ENCODE measurements around the gene SPDEF.

SPDEF gene

DNA sequence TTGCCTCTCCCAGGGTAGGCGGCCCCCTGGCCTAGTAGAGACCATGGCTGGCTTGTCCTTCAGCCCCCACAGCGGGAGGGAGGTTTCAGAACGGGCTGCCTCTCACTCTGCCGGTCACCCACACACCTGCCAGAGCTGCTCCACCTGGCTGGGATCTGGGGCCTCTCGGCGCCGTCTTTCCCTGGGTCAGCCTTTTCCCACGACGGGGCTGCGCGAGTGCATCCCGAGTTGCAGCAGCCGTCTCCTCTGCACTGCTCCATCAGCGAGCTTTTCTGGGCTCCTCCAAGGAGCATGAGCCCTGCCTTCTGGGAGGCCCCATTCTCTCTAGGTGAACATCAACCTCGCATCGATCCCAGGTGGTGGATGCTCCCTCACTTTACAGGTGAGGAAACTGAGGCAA, 15.9 kb upstream of the SPDEF start (continued):
- TF ChIP-seq ZNF600 (tag by site-specific recombination; IDR thresholded peaks at IDR 0.05) (no peak), EGR2 (tag by site-specific recombination; IDR thresholded peaks at IDR 0.05; ENCODE audit: low read depth) (no peak), OVOL3 (tag by site-specific recombination; IDR thresholded peaks at IDR 0.05) (no peak), ZNF558 (tag by site-specific recombination; IDR thresholded peaks at IDR 0.05) (no peak), ZNF132 (tag by site-specific recombination; IDR thresholded peaks at IDR 0.05; ENCODE audit: borderline replicate concordance) (no peak), ZNF146 (tag by site-specific recombination; IDR thresholded peaks at IDR 0.05) (no peak), IKZF3 (tag by site-specific recombination; IDR thresholded peaks at IDR 0.05) (no peak)

DNA sequence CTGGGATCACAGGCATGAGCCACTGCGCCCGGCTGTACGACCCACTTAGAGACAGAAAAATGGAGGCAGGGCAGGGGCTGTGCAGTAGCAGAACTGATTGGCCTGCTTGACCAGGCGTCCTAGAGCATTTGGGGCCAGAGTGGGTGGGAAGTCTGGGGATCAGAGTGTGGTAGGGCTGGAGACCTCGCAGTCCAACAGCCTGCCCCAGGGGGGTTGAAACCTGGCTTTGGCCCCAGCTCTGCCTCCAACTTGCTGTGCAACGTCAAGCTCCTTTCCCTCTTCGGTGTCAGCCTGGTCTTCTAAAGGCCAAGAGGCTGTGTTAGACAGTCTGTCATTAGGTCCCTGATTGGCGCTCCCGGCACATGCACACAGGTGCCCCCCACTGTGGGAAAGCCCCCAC, 15.3 kb upstream of the SPDEF start:
- Histone ChIP-seq H3K4me3 (ENCODE audit: low read depth, low read length) (no peak overlapping the region), H3K9me3 (ENCODE audit: control insufficient read depth, insufficient read depth, low read depth, low read length) (no peaks in the 10 kb centered on the region), H3K27ac (ENCODE audit: extremely low read depth, low read depth, low read length) (no peak overlapping the region), H3K36me3 (ENCODE audit: control insufficient read depth in 2 of 2, insufficient read depth in 1 of 2, low read length in 2 of 2) (no peaks in the 10 kb centered on the region), H3K4me1 (ENCODE audit: control insufficient read depth, insufficient read depth, low read length) (no peaks in the 10 kb centered on the region)
- TF ChIP-seq ZNF324 (tag by site-specific recombination; IDR thresholded peaks at IDR 0.05) (no peak), ZNF292 (tag by site-specific recombination; IDR thresholded peaks at IDR 0.05; ENCODE audit: borderline replicate concordance, low read depth) (no peak)
- CTCF ChIA-PET: no interaction called here
- POLR2A ChIA-PET: interaction anchor here (0.6 kb wide), 1 partner anchor 183 kb away, joined by 3 read pairs; no protein-coding TSS in a partner anchor

DNA sequence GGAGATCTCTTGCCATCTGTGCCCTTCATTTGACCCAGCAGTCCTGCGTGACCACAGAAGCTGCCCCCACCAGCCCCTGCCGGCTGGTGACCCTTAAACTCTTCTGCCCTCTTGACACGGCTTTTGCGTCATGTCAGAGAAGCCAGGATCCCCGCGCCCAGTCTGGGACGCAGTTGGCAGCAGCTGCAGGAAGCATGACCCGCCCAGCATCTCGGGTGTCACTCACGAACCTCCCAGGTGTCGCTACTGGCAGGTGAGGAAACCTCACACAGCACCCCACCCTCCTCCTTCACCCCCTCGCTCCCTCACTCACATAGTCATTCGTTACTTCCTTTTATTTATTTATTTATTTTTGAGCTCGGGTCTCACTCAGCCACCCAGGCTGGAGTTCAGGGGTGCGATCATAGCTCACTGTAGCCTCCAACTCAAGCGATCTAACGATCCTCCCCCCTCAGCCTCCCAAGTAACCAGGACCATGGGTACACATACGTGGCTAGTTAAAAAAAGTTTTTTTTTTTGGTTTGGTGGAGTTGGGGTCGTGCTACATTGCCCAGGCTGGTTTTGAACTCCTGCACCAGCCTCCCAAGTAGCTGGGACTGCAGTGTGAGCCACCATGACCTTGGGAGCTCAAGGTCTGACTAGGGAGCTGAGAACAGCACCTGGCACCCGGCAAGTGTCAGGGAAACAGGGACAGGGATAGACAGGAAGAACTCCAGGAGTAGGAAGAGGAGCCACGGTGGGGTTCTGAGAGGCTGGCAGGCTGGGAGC, 14.1 kb upstream of the SPDEF start:
- H3K9me3 ChIP-seq (ENCODE audit: control insufficient read depth, insufficient read depth, low read depth, low read length): no peaks in the 10 kb centered on the region
- no peak overlapping the region for H3K27ac ChIP-seq (ENCODE audit: extremely low read depth, low read depth, low read length)
- H3K36me3 ChIP-seq (ENCODE audit: control insufficient read depth in 2 of 2, insufficient read depth in 1 of 2, low read length in 2 of 2): no peaks in the 10 kb centered on the region
- TF ChIP-seq ZNF157 (tag by site-specific recombination; IDR thresholded peaks at IDR 0.05) (no peak), SP2 (tag by site-specific recombination; IDR thresholded peaks at IDR 0.05) (no peak), ZNF571 (tag by site-specific recombination; IDR thresholded peaks at IDR 0.05) (no peak), ZNF629 (tag by site-specific recombination; IDR thresholded peaks at IDR 0.05) (no peak), REPIN1 (tag by site-specific recombination; IDR thresholded peaks at IDR 0.05; ENCODE audit: low read depth) (no peak), ZNF473 (tag by site-specific recombination; IDR thresholded peaks at IDR 0.05) (no peak), ZNF121 (tag by site-specific recombination; IDR thresholded peaks at IDR 0.05) (peak; percentile 76)
- TF ChIP-seq, protein P1, sequence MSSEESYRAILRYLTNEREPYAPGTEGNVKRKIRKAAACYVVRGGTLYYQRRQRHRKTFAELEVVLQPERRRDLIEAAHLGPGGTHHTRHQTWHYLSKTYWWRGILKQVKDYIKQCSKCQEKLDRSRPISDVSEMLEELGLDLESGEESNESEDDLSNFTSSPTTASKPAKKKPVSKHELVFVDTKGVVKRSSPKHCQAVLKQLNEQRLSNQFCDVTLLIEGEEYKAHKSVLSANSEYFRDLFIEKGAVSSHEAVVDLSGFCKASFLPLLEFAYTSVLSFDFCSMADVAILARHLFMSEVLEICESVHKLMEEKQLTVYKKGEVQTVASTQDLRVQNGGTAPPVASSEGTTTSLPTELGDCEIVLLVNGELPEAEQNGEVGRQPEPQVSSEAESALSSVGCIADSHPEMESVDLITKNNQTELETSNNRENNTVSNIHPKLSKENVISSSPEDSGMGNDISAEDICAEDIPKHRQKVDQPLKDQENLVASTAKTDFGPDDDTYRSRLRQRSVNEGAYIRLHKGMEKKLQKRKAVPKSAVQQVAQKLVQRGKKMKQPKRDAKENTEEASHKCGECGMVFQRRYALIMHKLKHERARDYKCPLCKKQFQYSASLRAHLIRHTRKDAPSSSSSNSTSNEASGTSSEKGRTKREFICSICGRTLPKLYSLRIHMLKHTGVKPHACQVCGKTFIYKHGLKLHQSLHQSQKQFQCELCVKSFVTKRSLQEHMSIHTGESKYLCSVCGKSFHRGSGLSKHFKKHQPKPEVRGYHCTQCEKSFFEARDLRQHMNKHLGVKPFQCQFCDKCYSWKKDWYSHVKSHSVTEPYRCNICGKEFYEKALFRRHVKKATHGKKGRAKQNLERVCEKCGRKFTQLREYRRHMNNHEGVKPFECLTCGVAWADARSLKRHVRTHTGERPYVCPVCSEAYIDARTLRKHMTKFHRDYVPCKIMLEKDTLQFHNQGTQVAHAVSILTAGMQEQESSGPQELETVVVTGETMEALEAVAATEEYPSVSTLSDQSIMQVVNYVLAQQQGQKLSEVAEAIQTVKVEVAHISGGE (tag by site-specific recombination; conservative IDR thresholded peaks at IDR 0.05; ENCODE audit: low read depth): no peak
- H3K4me1 ChIP-seq (ENCODE audit: control insufficient read depth, insufficient read depth, low read length): no peaks in the 10 kb centered on the region
- CTCF ChIA-PET: interaction anchor here (0.6 to 1.7 kb wide), 2 partner anchors 39 to 82 kb away, joined by 3 to 4 read pairs; no protein-coding TSS in a partner anchor
- POLR2A ChIA-PET: no interaction called here
- no peak overlapping the region for H3K4me3 ChIP-seq (ENCODE audit: low read depth, low read length)

DNA sequence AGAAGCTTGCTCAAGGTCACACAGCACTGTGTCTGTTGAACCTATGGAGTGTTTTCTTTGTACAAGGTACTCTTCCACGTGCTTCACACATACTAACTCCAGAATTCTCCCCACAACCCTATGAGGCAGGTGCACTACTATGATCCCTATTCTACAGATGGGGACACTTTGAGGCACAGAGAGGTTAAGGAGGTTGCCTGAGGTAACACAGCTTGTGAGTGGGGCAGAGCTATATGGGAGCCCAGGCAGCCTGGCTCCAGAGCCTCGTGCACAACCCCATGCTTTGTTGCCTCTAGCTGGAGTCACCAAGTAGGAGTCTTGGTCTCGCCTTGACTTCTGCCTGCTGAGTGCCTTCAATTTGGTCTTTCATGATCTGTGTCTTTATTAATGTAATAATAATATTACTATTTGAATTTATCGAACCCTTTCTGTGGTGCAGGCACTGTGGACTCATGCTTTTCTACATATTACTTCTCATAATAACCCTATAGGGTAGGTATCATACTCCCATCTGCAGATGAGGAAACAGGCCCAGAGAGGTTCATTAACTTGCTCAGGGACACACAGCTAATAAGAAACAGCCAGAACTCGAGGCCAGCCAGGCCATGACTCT, 13.3 kb upstream of the SPDEF start:
- ChIA-PET POLR2A (no interaction called here), CTCF (interaction anchor here (1.7 kb wide), 1 partner anchor 40 kb away, joined by 4 read pairs; no protein-coding TSS in a partner anchor)
- H3K4me1 ChIP-seq (ENCODE audit: control insufficient read depth, insufficient read depth, low read length): no peaks in the 10 kb centered on the region
- no peaks in the 10 kb centered on the region for H3K9me3 ChIP-seq (ENCODE audit: control insufficient read depth, insufficient read depth, low read depth, low read length)
- H3K4me3 ChIP-seq (ENCODE audit: low read depth, low read length): no peak overlapping the region
- H3K36me3 ChIP-seq (ENCODE audit: control insufficient read depth in 2 of 2, insufficient read depth in 1 of 2, low read length in 2 of 2): no peaks in the 10 kb centered on the region
- TF ChIP-seq YY2 (tag by site-specific recombination; IDR thresholded peaks at IDR 0.05) (no peak), ZNF768 (tag by site-specific recombination; IDR thresholded peaks at IDR 0.05) (peak; percentile 89)
- TF ChIP-seq, protein P2, sequence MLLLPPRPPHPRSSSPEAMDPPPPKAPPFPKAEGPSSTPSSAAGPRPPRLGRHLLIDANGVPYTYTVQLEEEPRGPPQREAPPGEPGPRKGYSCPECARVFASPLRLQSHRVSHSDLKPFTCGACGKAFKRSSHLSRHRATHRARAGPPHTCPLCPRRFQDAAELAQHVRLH (tag by site-specific recombination; IDR thresholded peaks at IDR 0.05): 0 out of 2 replicates have a peak, but pooled peaks have one; percentile 21
- no peak overlapping the region for H3K27ac ChIP-seq (ENCODE audit: extremely low read depth, low read depth, low read length)

Measured in HEK293 (cell line).